KMS-11 (cell line): ENCODE data around the gene ARFGEF2.

Experiments used
- H2AFZ ChIP-seq: fragments of 200-600 bp; sonication (generic); 2 replicates; pipeline ENCODE4 v1.6.1; 2016; ENCODE audit warnings: antibody characterized with exemption, mixed run types, low read depth
- H3K27ac ChIP-seq: fragments of 200-600 bp; sonication (generic); 2 replicates; pipeline ENCODE4 v1.6.1; 2016; ENCODE audit warnings: mild to moderate bottlenecking, mixed run types
- H3K27me3 ChIP-seq: fragments of 200-600 bp; sonication (generic); 2 replicates; pipeline ENCODE4 v1.6.1; 2017; ENCODE audit warnings: mild to moderate bottlenecking, low read depth, mixed run types, moderate library complexity; ENCODE audit not compliant: insufficient read depth
- H3K36me3 ChIP-seq: fragments of 200-600 bp; sonication (generic); 2 replicates; pipeline ENCODE4 v1.6.1; 2017; ENCODE audit warnings: mild to moderate bottlenecking, mixed run types; ENCODE audit not compliant: insufficient read depth
- H3K4me1 ChIP-seq: fragments of 200-600 bp; sonication (generic); 2 replicates; pipeline ENCODE4 v1.6.1; 2016; ENCODE audit warnings: mild to moderate bottlenecking, low read depth, mixed run types; ENCODE audit not compliant: poor library complexity, severe bottlenecking
- H3K4me2 ChIP-seq: fragments of 200-600 bp; sonication (generic); 2 replicates; pipeline ENCODE4 v1.7.0; 2016; ENCODE audit warnings: mild to moderate bottlenecking, mixed run types
- H3K4me3 ChIP-seq: fragments of 200-600 bp; sonication (generic); IDR thresholded peaks from 2 replicates; pipeline ENCODE4 v1.6.1; 2017; ENCODE audit warnings: low read depth, low read length, mixed read lengths; ENCODE audit not compliant: insufficient read depth
- H3K79me2 ChIP-seq: fragments of 200-600 bp; sonication (generic); 2 replicates; pipeline ENCODE4 v1.6.1; 2016; ENCODE audit warnings: low read depth, mixed run types; ENCODE audit not compliant: insufficient read depth
- H3K9ac ChIP-seq: fragments of 200-600 bp; sonication (generic); 2 replicates; pipeline ENCODE4 v1.6.1; 2016; ENCODE audit warnings: mild to moderate bottlenecking, mixed run types
- H4K20me1 ChIP-seq: fragments of 200-600 bp; sonication (generic); 2 replicates; pipeline ENCODE4 v1.6.1; 2016; ENCODE audit warnings: mild to moderate bottlenecking, mixed run types; ENCODE audit not compliant: insufficient read depth
- TF ChIP-seq, protein P1 (sequence below): fragments of 200-600 bp; sonication (generic); conservative IDR thresholded peaks from 2 replicates; pipeline ENCODE4 v1.6.1; 2017; ENCODE audit warnings: low read depth, mild to moderate bottlenecking, antibody characterized with exemption, low read length, moderate library complexity, mixed read lengths

ARFGEF2 gene

DNA sequence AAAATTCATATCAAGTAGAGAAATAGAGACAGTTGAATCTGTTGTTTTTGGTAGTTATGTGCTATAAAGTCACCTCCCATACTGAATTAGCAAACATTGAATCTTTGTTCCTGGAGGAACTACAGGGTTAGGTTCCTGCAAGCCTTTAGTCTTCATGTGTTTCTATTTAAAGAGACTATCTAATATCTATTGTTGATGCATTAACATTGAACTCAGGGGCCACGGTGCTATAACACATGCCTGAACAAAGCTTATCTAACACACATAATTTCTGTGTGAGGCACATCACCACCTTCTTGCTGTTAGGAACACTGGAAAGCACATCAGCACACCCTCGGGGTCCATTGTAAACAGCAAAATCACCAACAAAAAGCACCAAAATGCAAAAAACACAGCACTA, 21.2 kb downstream of the ARFGEF2 start:
- no peaks in the 10 kb centered on the region; the same call in 1 of the 2 replicates for H3K36me3 ChIP-seq
- TF ChIP-seq, protein P1, sequence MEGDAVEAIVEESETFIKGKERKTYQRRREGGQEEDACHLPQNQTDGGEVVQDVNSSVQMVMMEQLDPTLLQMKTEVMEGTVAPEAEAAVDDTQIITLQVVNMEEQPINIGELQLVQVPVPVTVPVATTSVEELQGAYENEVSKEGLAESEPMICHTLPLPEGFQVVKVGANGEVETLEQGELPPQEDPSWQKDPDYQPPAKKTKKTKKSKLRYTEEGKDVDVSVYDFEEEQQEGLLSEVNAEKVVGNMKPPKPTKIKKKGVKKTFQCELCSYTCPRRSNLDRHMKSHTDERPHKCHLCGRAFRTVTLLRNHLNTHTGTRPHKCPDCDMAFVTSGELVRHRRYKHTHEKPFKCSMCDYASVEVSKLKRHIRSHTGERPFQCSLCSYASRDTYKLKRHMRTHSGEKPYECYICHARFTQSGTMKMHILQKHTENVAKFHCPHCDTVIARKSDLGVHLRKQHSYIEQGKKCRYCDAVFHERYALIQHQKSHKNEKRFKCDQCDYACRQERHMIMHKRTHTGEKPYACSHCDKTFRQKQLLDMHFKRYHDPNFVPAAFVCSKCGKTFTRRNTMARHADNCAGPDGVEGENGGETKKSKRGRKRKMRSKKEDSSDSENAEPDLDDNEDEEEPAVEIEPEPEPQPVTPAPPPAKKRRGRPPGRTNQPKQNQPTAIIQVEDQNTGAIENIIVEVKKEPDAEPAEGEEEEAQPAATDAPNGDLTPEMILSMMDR = no peak
- no peak overlapping the region for H3K4me3 ChIP-seq
- no peak overlapping the region for H3K4me2 ChIP-seq
- no peak overlapping the region for H3K27ac ChIP-seq
- H3K79me2 ChIP-seq = peaks cover 10% of the 10 kb centered on the region; the same call in 1 of the 2 replicates
- H2AFZ ChIP-seq = no peak overlapping the region
- H3K27me3 ChIP-seq = no peaks in the 10 kb centered on the region
- H3K4me1 ChIP-seq = no peaks in the 10 kb centered on the region
- no peak overlapping the region for H3K9ac ChIP-seq
- no peaks in the 10 kb centered on the region for H4K20me1 ChIP-seq

DNA sequence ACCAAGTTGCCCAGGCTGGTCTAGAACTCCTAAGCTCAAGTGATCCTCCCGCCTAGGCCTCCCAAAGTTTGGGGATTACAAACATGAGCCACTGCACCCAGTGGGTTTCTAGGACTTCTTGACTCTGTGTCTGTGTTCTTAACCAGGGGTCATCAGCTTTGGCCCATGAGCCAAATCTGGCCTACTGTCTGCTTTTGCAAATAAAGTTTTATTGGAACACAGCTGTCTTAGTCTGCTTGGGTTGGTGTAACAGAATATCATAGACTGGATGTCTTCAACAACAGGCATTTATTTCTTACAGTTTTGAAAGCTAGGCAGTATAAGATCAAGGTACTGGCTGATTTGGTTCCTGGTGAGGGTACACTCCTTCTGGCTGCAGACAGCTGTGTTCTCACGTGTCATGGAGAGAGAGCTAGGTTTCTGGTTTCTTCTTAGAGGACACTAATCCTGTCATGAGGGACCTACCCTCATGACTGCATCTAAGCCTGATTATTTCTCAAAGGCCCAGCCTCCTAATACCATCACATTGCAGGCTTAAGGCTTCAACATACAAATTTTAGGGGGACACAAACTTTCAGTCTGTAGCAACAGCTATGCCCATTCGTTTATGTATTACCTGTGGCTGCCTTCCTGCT, 23.3 kb downstream of the ARFGEF2 start:
- Histone ChIP-seq H3K9ac (no peak overlapping the region), H3K27ac (no peak overlapping the region), H2AFZ (no peak overlapping the region), H3K4me2 (no peak overlapping the region), H3K79me2 (peaks cover 2% of the 10 kb centered on the region; the same call in 1 of the 2 replicates), H3K36me3 (no peaks in the 10 kb centered on the region; the same call in 1 of the 2 replicates), H3K4me1 (no peaks in the 10 kb centered on the region), H3K27me3 (no peaks in the 10 kb centered on the region), H3K4me3 (no peak overlapping the region), H4K20me1 (no peaks in the 10 kb centered on the region)
- TF ChIP-seq, protein P1 = no peak

DNA sequence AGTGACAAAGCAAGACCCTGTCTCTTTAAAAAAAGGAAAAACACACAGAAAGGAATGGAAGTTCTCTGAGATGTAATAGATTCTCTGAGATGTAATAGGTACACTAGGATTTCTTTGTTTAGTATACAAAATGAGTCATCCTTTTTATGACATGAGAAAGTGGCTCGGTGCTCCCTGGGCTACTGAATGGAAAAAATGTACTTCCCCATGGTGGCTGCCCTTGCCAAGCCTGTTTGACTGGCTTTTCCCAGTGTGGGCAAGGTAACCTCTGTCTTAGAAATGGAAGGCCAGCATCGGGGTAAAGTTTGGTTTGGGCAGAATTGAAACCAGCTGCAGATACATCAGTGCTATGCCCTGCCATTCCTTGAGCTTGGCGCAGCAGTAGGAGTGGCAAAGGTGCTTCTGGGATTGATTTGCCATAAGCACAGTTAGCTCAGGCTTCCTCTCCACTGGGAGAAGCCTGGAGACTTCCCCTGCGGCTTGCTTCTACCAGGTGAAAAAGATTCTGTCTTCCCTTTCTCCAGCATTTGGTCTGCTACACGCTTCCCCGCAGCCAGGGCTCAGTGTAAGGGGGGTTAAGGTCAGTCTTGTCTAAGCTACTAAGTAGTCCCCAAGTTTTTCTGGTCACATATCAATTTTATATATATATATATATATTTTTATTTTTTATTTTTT, 24.5 kb downstream of the ARFGEF2 start:
- no peak overlapping the region for H3K9ac ChIP-seq
- no peaks in the 10 kb centered on the region for H3K4me1 ChIP-seq
- no peaks in the 10 kb centered on the region; the same call in 1 of the 2 replicates for H3K36me3 ChIP-seq
- H3K27ac ChIP-seq = no peak overlapping the region
- no peaks in the 10 kb centered on the region for H3K79me2 ChIP-seq
- TF ChIP-seq, protein P1 = no peak
- no peak overlapping the region for H3K4me2 ChIP-seq
- no peaks in the 10 kb centered on the region for H4K20me1 ChIP-seq
- no peak overlapping the region for H3K4me3 ChIP-seq
- no peaks in the 10 kb centered on the region for H3K27me3 ChIP-seq
- H2AFZ ChIP-seq = no peak overlapping the region

DNA sequence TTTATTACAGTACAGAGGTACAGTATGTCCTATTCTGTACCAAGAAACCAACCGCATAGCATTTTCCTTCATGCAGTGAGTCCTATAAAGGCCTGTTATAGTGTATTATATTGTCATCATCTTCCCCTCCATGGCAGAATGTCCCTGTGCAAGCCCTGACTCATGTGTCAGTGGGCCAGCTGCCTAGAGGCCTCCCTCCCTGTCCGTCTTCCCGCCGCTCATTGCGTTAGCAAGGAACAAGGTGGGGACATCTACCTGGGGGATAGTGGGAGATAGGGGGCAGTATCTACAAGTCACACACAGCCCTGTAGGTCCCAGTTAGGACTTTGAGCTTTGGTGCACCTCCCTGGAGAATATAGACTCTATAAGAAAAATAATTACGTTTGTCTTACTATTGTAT, 27.1 kb downstream of the ARFGEF2 start:
- H3K4me3 ChIP-seq = no peak overlapping the region
- H3K27me3 ChIP-seq = no peaks in the 10 kb centered on the region
- H3K4me1 ChIP-seq = no peaks in the 10 kb centered on the region
- no peak overlapping the region for H3K4me2 ChIP-seq
- no peaks in the 10 kb centered on the region for H4K20me1 ChIP-seq
- no peaks in the 10 kb centered on the region for H3K79me2 ChIP-seq
- TF ChIP-seq, protein P1 = no peak
- peaks cover 6% of the 10 kb centered on the region; the same call in 1 of the 2 replicates for H3K36me3 ChIP-seq
- no peak overlapping the region for H2AFZ ChIP-seq
- H3K9ac ChIP-seq = no peak overlapping the region
- no peak overlapping the region for H3K27ac ChIP-seq
